ENCODE measurements around the gene TXNDC15. TPM values are rescaled to one million over a fixed set of nuclear protein-coding genes. Genes with fewer than 3 reads are reported as not detected.
"Not testable (repeated sequence)": the region's sequence is repeated elsewhere in the genome, so short reads cannot be mapped to it uniquely, and the experiment has no call there.

TXNDC15 gene
- total RNA-seq, 2 experiments from 2014 or later, result 42.6 to 46.7 TPM

- H3K9me3 Mint-ChIP-seq (ENCODE audit: insufficient read depth), result no peaks in the 10 kb centered on the region
- peaks cover 27% of the 10 kb centered on the region for H3K4me1 Mint-ChIP-seq (ENCODE audit: low read depth)
- peaks cover 23% of the 10 kb centered on the region for H3K36me3 Mint-ChIP-seq (ENCODE audit: low read depth)
- ATAC-seq (peak; percentile 88), DNase-seq (peak; percentile 94)
- no peaks in the 10 kb centered on the region for H3K27me3 Mint-ChIP-seq (ENCODE audit: low read depth)
- peak within 1 kb of the TSS; percentile 94 for H3K4me3 Mint-ChIP-seq
- ChIA-PET POLR2A (interaction anchor here (0.7 to 2.4 kb wide), 24 partner anchors 13 to 1853 kb away, joined by 3 to 19 read pairs (median 6); partner anchors contain the start of genes C5orf24, CAMLG, DDX46 and HSPA4), CTCF (interaction anchor here (0.7 to 4.9 kb wide), 36 partner anchors 9 to 494 kb away, joined by 3 to 38 read pairs (median 4); partner anchors contain the start of genes C5orf24, CAMLG, CDKN2AIPNL and DDX46)
- peak within 1 kb of the TSS; percentile 98 for H3K27ac Mint-ChIP-seq
Measured at GRCh38 chr5:134904610-134905245, 30.6 kb downstream of the TXNDC15 start, which contains the start of gene PCBD2. Gene PCBD2, plus strand, starts transcription at chr5:134905131. Its CDS starts 9 bp downstream, at chr5:134905140.

- CTCF ChIA-PET, result interaction anchor here (0.6 to 4.9 kb wide), 34 partner anchors 10 to 1631 kb away, joined by 3 to 38 read pairs (median 4); partner anchors contain the start of genes C5orf24, CAMLG, CDKN2AIPNL and DDX46
- peak overlapping the region; percentile 98 for H3K27ac Mint-ChIP-seq
Measured at GRCh38 chr5:134905246-134905996, 31.2 kb downstream of the TXNDC15 start.

GRCh38 chr5:134906811-134907210 lies 32.6 kb downstream of the TXNDC15 start:
- peaks cover 39% of the 10 kb centered on the region for H3K4me1 Mint-ChIP-seq (ENCODE audit: low read depth)
- ATAC-seq, result no peak
- H3K4me3 Mint-ChIP-seq, result peak overlapping the region; percentile 94
- ChIA-PET POLR2A (interaction anchor here (1.7 kb wide), 1 partner anchor 61 kb away, joined by 6 read pairs; the partner anchor contains the start of gene C5orf24), CTCF (interaction anchor here (0.6 to 4.9 kb wide), 4 partner anchors 8 to 181 kb away, joined by 3 to 38 read pairs (median 4); no protein-coding TSS in a partner anchor)
- peaks cover 28% of the 10 kb centered on the region for H3K36me3 Mint-ChIP-seq (ENCODE audit: low read depth)
- no peaks in the 10 kb centered on the region for H3K9me3 Mint-ChIP-seq (ENCODE audit: insufficient read depth)
- no peaks in the 10 kb centered on the region for H3K27me3 Mint-ChIP-seq (ENCODE audit: low read depth)
- H3K27ac Mint-ChIP-seq, result peak overlapping the region; percentile 79
- DNase-seq, result no peak

More at GRCh38 chr5:134905246-134905996, 31.2 kb downstream of the TXNDC15 start:
- H3K4me1 Mint-ChIP-seq (ENCODE audit: low read depth), result peaks cover 33% of the 10 kb centered on the region
- H3K9me3 Mint-ChIP-seq (ENCODE audit: insufficient read depth), result no peaks in the 10 kb centered on the region
- peaks cover 23% of the 10 kb centered on the region for H3K36me3 Mint-ChIP-seq (ENCODE audit: low read depth)
- no peaks in the 10 kb centered on the region for H3K27me3 Mint-ChIP-seq (ENCODE audit: low read depth)
- H3K4me3 Mint-ChIP-seq, result peak overlapping the region; percentile 94
- POLR2A ChIA-PET, result interaction anchor here (0.7 to 2.4 kb wide), 22 partner anchors 12 to 679 kb away, joined by 3 to 19 read pairs (median 7); partner anchors contain the start of genes C5orf24, CAMLG, DDX46 and PPP2CA
- DNase-seq (peak; percentile 75), ATAC-seq (peak; percentile 42)

GRCh38 chr5:134910752-134911151 lies 36.6 kb downstream of the TXNDC15 start:
- H3K9me3 Mint-ChIP-seq (ENCODE audit: insufficient read depth); ATAC-seq; DNase-seq; POLR2A ChIA-PET; H3K27me3 Mint-ChIP-seq (ENCODE audit: low read depth); H3K4me3 Mint-ChIP-seq; H3K27ac Mint-ChIP-seq: not testable (repeated sequence)
- peaks cover 29% of the 10 kb centered on the region for H3K4me1 Mint-ChIP-seq (ENCODE audit: low read depth)
- CTCF ChIA-PET, result interaction anchor here (1.3 kb wide), 1 partner anchor 85 kb away, joined by 3 read pairs; no protein-coding TSS in a partner anchor
- H3K36me3 Mint-ChIP-seq (ENCODE audit: low read depth), result peaks cover 27% of the 10 kb centered on the region

- no peaks in the 10 kb centered on the region for H3K9me3 Mint-ChIP-seq (ENCODE audit: insufficient read depth)
- ChIA-PET CTCF (no interaction called here), POLR2A (no interaction called here)
- H3K4me3 Mint-ChIP-seq, result no peak overlapping the region
- no peaks in the 10 kb centered on the region for H3K27me3 Mint-ChIP-seq (ENCODE audit: low read depth)
- no peak overlapping the region for H3K27ac Mint-ChIP-seq
- H3K4me1 Mint-ChIP-seq (ENCODE audit: low read depth), result peaks cover 25% of the 10 kb centered on the region
- DNase-seq (no peak), ATAC-seq (no peak)
- H3K36me3 Mint-ChIP-seq (ENCODE audit: low read depth), result peaks cover 30% of the 10 kb centered on the region
Measured at GRCh38 chr5:134911285-134912206, 37.4 kb downstream of the TXNDC15 start.

GRCh38 chr5:134913254-134913653 lies 39.1 kb downstream of the TXNDC15 start:
- H3K4me1 Mint-ChIP-seq (ENCODE audit: low read depth), result peaks cover 19% of the 10 kb centered on the region
- H3K9me3 Mint-ChIP-seq (ENCODE audit: insufficient read depth), result no peaks in the 10 kb centered on the region
- no peak overlapping the region for H3K4me3 Mint-ChIP-seq
- DNase-seq (no peak), ATAC-seq (no peak)
- no peaks in the 10 kb centered on the region for H3K27me3 Mint-ChIP-seq (ENCODE audit: low read depth)
- no peak overlapping the region for H3K27ac Mint-ChIP-seq
- peaks cover 33% of the 10 kb centered on the region for H3K36me3 Mint-ChIP-seq (ENCODE audit: low read depth)
- ChIA-PET CTCF (no interaction called here), POLR2A (no interaction called here)

- ChIA-PET POLR2A (no interaction called here), CTCF (no interaction called here)
- H3K27ac Mint-ChIP-seq, result no peak overlapping the region
- H3K36me3 Mint-ChIP-seq (ENCODE audit: low read depth), result peaks cover 34% of the 10 kb centered on the region
- no peaks in the 10 kb centered on the region for H3K27me3 Mint-ChIP-seq (ENCODE audit: low read depth)
- ATAC-seq (no peak), DNase-seq (no peak)
- no peaks in the 10 kb centered on the region for H3K9me3 Mint-ChIP-seq (ENCODE audit: insufficient read depth)
- no peak overlapping the region for H3K4me3 Mint-ChIP-seq
- peaks cover 21% of the 10 kb centered on the region for H3K4me1 Mint-ChIP-seq (ENCODE audit: low read depth)
Measured at GRCh38 chr5:134913795-134914194, 39.6 kb downstream of the TXNDC15 start.

- ATAC-seq, result no peak
- H3K27ac Mint-ChIP-seq, result no peak overlapping the region
Measured at GRCh38 chr5:134917070-134917815, 43.1 kb downstream of the TXNDC15 start.

GRCh38 chr5:134918861-134919260 lies 44.7 kb downstream of the TXNDC15 start:
- H3K4me1 Mint-ChIP-seq (ENCODE audit: low read depth), result peaks cover 12% of the 10 kb centered on the region

More at GRCh38 chr5:134917070-134917815, 43.1 kb downstream of the TXNDC15 start:
- no peak overlapping the region for H3K4me3 Mint-ChIP-seq
- H3K36me3 Mint-ChIP-seq (ENCODE audit: low read depth), result peaks cover 32% of the 10 kb centered on the region
- CTCF ChIA-PET, result interaction anchor here (1.1 to 5.0 kb wide), 5 partner anchors 11 to 275 kb away, joined by 3 to 38 read pairs (median 4); partner anchors contain the start of gene PCBD2
- no peaks in the 10 kb centered on the region for H3K9me3 Mint-ChIP-seq (ENCODE audit: insufficient read depth)
- POLR2A ChIA-PET, result interaction anchor here (0.8 to 1.8 kb wide), 2 partner anchors 12 to 273 kb away, joined by 3 to 6 read pairs; partner anchors contain the start of gene PCBD2
- peaks cover 12% of the 10 kb centered on the region for H3K4me1 Mint-ChIP-seq (ENCODE audit: low read depth)
- DNase-seq, result no peak
- H3K27me3 Mint-ChIP-seq (ENCODE audit: low read depth), result no peaks in the 10 kb centered on the region

GRCh38 chr5:134920848-134921575 lies 46.8 kb downstream of the TXNDC15 start:
- Mint-ChIP-seq H3K27me3 (ENCODE audit: low read depth) (no peaks in the 10 kb centered on the region), H3K27ac (peak overlapping the region; percentile 9), H3K4me3 (no peak overlapping the region), H3K36me3 (ENCODE audit: low read depth) (peaks cover 28% of the 10 kb centered on the region), H3K4me1 (ENCODE audit: low read depth) (peaks cover 12% of the 10 kb centered on the region), H3K9me3 (ENCODE audit: insufficient read depth) (no peaks in the 10 kb centered on the region)
- DNase-seq (no peak), ATAC-seq (no peak)
- ChIA-PET POLR2A (interaction anchor here (2.4 kb wide), 1 partner anchor 16 kb away, joined by 11 read pairs; the partner anchor contains the start of gene PCBD2), CTCF (interaction anchor here (1.4 to 5.0 kb wide), 2 partner anchors 10 to 15 kb away, joined by 4 to 38 read pairs; partner anchors contain the start of gene PCBD2)

More at GRCh38 chr5:134918861-134919260, 44.7 kb downstream of the TXNDC15 start:
- H3K36me3 Mint-ChIP-seq (ENCODE audit: low read depth), result peaks cover 34% of the 10 kb centered on the region
- H3K4me3 Mint-ChIP-seq, result no peak overlapping the region
- DNase-seq (no peak), ATAC-seq (no peak)
- no peaks in the 10 kb centered on the region for H3K9me3 Mint-ChIP-seq (ENCODE audit: insufficient read depth)
- no peaks in the 10 kb centered on the region for H3K27me3 Mint-ChIP-seq (ENCODE audit: low read depth)
- H3K27ac Mint-ChIP-seq, result no peak overlapping the region
- ChIA-PET CTCF (interaction anchor here (0.9 to 5.0 kb wide), 4 partner anchors 13 to 273 kb away, joined by 3 to 38 read pairs (median 6); partner anchors contain the start of gene PCBD2), POLR2A (interaction anchor here (2.4 kb wide), 1 partner anchor 14 kb away, joined by 11 read pairs; the partner anchor contains the start of gene PCBD2)

Data from activated CD8-positive, alpha-beta T cell treated with anti-CD3 and anti-CD28 coated beads, Interleukin-2, amount 10 ng/mL, durations not matched to agents 7 days and 5 days (primary cell).